Activated naive CD4-positive, alpha-beta T cell treated with anti-CD3 and anti-CD28 coated beads, Interleukin-2, amount 10 ng/mL, durations not matched to agents 7 days and 5 days (primary cell): ENCODE data around the gene PRR15L.
"Not testable (repeated sequence)": the region's sequence is repeated elsewhere in the genome, so short reads cannot be mapped to it uniquely, and the experiment has no call there.

ENCODE experiments used
- CTCF ChIA-PET: fragments of 350-600 bp; sonication (Branson Sonifier 250); formaldehyde crosslinking; loops from one replicate; lab custom pipeline; 2021; ENCODE audit warnings: antibody characterized with exemption; lab: Charles Lee
- DNase-seq: peaks from one replicate; pipeline ENCODE4 v3.0.0-alpha.2; 2020
- H3K27ac Mint-ChIP-seq: one replicate; pipeline ENCODE4 v1.8.0; 2021; ENCODE audit warnings: mild to moderate bottlenecking, moderate library complexity, mixed read lengths
- H3K27me3 Mint-ChIP-seq: one replicate; pipeline ENCODE4 v1.8.0; 2021; ENCODE audit warnings: mild to moderate bottlenecking, mixed read lengths
- H3K36me3 Mint-ChIP-seq: one replicate; pipeline ENCODE4 v1.8.0; 2021; ENCODE audit warnings: mixed read lengths
- H3K4me1 Mint-ChIP-seq: one replicate; pipeline ENCODE4 v1.8.0; 2021; ENCODE audit warnings: mixed read lengths
- H3K4me3 Mint-ChIP-seq: one replicate; pipeline ENCODE4 v1.8.0; 2021; ENCODE audit warnings: mild to moderate bottlenecking, moderate library complexity, mixed read lengths
- H3K9me3 Mint-ChIP-seq: one replicate; pipeline ENCODE4 v1.8.0; 2021; ENCODE audit warnings: mixed read lengths

The PRR15L gene

DNA sequence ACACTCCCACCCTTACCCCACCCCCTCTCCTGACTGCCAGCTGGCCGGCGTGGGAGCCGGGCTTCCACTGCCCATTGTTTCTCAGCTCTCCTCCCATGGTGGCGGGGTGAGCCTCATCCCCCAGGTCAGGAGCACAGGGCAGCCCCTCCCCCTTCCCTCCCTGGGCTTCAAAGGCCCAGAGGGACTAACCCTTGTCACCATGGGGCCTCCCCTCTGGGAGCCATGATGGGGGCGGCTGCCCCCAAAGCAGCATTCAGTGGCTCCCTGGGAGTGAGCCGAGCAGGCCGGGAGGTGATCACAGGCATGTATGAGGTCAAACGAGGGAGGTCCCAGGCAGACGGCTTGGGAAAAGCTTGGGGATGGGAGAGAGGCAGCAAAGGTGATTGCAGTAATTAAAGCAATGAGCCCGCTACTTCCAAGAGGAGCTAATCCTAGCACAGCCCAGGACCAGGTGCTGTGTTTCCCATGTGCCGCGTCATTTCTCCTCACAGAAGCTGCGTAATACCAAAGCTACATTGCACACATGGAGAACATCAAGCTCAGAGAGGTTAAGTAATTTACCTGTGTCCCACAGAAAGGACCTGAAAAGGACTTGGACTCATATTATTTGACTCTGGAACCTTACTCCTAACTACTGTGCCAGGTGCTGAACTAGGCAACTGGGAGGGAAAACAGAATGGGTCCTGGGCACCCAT lies 37.7 kb upstream of the PRR15L start:
- Mint-ChIP-seq H3K4me3 (no peak overlapping the region), H3K36me3 (no peaks in the 10 kb centered on the region), H3K27me3 (peaks cover 53% of the 10 kb centered on the region), H3K4me1 (peaks cover 4% of the 10 kb centered on the region), H3K9me3 (no peaks in the 10 kb centered on the region), H3K27ac (no peak overlapping the region)
- CTCF ChIA-PET = interaction anchor here (1.4 to 2.1 kb wide), 4 partner anchors 17 to 25 kb away, joined by 3 to 6 read pairs (median 3); partner anchors contain the start of gene CDK5RAP3
- DNase-seq = no peak

DNA sequence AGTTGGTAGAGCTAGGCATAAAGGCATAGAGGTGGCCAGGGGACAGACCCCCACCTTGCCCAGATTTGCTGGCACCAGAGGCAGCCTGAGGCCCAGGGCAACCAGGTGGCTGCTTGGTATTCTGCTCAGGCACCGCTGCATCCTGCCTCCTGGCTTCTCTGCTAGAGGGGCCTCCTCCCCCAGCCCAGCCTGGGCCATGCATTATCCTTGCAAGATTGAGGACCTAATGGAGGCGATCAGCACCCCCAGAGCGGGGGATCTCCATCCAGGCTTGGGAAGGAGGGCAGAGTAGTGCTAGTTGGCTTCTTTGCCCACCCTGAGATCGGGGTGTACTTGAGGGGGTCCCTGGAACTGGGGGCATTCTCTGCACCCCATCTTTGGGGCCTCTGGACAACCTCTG lies 37.0 kb upstream of the PRR15L start:
- no peak for DNase-seq
- H3K4me1 Mint-ChIP-seq = peaks cover 6% of the 10 kb centered on the region
- H3K27me3 Mint-ChIP-seq = peaks cover 48% of the 10 kb centered on the region
- no peaks in the 10 kb centered on the region for H3K9me3 Mint-ChIP-seq
- H3K4me3 Mint-ChIP-seq = no peak overlapping the region
- H3K27ac Mint-ChIP-seq = no peak overlapping the region
- CTCF ChIA-PET = interaction anchor here (1.4 to 2.1 kb wide), 3 partner anchors 16 to 24 kb away, joined by 3 to 6 read pairs (median 3); partner anchors contain the start of gene CDK5RAP3
- no peaks in the 10 kb centered on the region for H3K36me3 Mint-ChIP-seq

DNA sequence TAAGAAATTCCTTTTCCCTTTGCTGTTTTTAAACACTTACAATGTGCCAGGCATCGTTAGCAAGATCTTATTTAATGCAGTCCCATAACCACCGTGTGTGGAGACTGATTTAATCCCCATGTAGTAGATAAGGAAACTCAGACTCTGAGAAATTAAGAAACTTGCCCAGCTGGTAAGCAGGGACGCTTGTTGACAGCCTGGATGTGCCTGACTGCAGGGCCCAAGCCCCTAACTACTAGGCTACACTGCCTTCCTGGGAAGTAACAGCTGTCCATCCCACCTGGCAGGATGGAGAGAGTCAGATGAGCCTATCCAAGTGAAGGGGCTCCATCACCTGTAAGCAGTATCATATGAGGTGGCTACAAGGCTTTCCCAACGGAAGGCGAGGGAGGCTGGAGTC lies 36.3 kb upstream of the PRR15L start:
- H3K27ac Mint-ChIP-seq = no peak overlapping the region
- CTCF ChIA-PET = interaction anchor here (1.0 to 2.1 kb wide), 3 partner anchors 23 to 53 kb away, joined by 3 to 6 read pairs (median 3); partner anchors contain the start of gene CDK5RAP3
- no peaks in the 10 kb centered on the region for H3K9me3 Mint-ChIP-seq

DNA sequence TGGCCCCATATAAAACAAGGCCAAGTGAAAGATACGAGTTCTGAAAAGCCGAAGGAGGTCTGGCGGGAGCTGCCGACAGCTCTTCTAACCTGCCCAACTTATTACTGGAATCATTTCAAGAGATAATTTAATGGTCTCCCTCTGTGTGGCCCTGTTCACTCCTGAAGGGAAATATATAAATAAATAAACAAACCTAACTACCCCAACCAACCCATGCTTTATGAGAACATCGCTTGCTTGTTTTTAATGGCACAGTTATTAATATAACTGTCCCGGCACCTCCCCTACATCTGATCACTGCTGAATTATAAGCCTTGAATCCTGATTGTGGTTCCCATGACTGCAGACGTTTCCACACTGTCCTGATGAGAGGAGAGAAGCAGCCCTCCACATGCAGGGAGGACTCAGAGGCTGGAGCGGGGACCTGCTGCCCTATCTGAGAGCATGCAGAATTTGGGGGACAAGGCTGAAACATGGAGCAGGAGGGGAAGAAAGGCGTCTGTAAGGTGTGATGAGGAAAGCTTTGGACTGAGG lies 35.4 kb upstream of the PRR15L start:
- Mint-ChIP-seq H3K27ac (no peak overlapping the region), H3K4me3 (no peak overlapping the region), H3K27me3 (peaks cover 43% of the 10 kb centered on the region), H3K9me3 (no peaks in the 10 kb centered on the region), H3K4me1 (peaks cover 15% of the 10 kb centered on the region), H3K36me3 (no peaks in the 10 kb centered on the region)
- DNase-seq = no peak
- CTCF ChIA-PET = interaction anchor here (1.0 to 2.1 kb wide), 2 partner anchors 22 to 54 kb away, joined by 3 to 6 read pairs; partner anchors contain the start of gene CDK5RAP3

More for the DNA sequence above, 36.3 kb upstream of the PRR15L start:
- H3K4me1 Mint-ChIP-seq = peaks cover 9% of the 10 kb centered on the region
- H3K4me3 Mint-ChIP-seq = no peak overlapping the region
- peaks cover 43% of the 10 kb centered on the region for H3K27me3 Mint-ChIP-seq
- H3K36me3 Mint-ChIP-seq = no peaks in the 10 kb centered on the region
- DNase-seq = no peak

DNA sequence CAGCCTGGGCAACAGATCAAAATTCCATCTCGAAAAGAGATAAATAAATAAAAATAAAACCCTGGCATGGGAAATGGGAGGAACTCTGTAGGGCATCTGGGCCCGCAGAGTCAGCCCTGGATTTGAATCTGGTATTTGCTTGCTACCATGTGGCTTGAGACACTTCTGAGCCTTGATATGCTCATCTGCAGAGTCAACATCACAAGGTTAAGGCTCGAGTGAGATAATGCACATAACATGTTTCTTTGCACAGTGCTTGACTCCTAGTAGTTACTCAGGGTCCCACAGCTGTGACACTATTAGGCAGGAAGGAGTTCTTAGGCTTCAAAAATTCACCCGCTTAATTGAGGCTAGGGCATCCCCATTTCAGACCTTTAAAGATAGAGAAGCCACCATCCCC lies 34.5 kb upstream of the PRR15L start:
- Mint-ChIP-seq H3K27me3 (peaks cover 37% of the 10 kb centered on the region), H3K27ac (no peak overlapping the region), H3K36me3 (no peaks in the 10 kb centered on the region), H3K4me3 (no peak overlapping the region), H3K4me1 (peaks cover 15% of the 10 kb centered on the region), H3K9me3 (no peaks in the 10 kb centered on the region)
- DNase-seq = no peak
- CTCF ChIA-PET = no interaction called here

DNA sequence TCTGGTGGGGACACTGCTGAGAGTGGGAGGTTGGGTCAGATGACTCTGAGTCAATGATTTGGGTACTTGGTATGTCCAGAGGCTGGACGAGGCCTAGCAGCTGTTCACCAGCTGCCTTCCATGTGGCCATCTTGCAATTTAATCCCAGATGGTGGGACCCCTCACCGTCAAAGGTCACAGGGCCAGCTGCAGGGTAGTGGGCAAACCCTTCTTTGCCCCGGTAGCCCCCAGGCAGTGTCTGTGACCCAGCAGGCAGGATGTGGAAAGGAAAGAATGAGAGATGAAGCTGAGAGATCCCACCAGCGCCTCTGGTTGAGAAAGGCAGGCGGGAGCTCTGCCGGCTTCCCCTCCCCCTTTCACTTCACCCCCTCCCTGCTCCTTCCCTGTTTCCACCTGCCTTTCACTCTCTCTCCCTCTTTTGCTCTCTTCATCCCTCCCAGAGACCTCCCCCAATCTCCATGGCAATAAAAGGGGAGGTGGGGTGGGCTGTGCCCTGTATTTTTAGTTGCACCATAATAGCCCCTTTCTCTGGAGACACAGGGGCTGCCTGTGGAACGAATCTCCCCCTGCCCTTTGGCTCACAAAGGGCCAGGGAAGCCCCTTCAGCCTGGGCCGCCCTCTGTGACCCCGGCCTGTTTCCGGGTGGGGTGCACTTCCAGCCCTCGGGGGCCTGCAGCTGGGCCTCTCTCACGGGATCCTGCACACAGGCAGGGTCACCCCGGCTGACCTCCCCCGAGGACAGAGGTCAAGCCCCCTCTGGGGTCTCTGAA lies 33.5 kb upstream of the PRR15L start:
- peaks cover 32% of the 10 kb centered on the region for H3K27me3 Mint-ChIP-seq
- no peaks in the 10 kb centered on the region for H3K9me3 Mint-ChIP-seq
- no peak overlapping the region for H3K27ac Mint-ChIP-seq
- peaks cover 2% of the 10 kb centered on the region for H3K36me3 Mint-ChIP-seq
- H3K4me3 Mint-ChIP-seq = no peak overlapping the region
- CTCF ChIA-PET = no interaction called here
- peaks cover 15% of the 10 kb centered on the region for H3K4me1 Mint-ChIP-seq
- no peak for DNase-seq

DNA sequence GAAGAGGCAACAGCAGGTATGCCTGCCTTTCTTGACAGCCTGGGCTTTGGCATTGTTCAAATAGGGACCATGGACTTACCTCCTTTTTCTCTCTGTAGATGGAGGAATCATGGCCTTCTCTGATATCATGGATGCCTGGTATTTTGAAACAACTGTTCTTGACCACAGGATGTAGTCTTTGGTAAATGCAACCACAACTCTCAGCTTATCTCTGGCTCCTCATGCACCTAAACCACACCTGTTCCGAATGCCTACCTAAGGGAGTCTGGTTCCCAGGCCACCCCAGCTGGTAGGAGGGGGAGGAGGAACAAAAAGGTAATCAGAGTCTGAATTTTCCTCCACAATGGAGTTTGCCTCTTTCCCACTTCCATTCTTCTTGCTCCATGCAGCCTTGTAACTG lies 32.0 kb upstream of the PRR15L start:
- Mint-ChIP-seq H3K27me3 (peaks cover 19% of the 10 kb centered on the region), H3K36me3 (peaks cover 5% of the 10 kb centered on the region), H3K4me1 (peaks cover 15% of the 10 kb centered on the region), H3K4me3 (no peak overlapping the region), H3K27ac (no peak overlapping the region), H3K9me3 (no peaks in the 10 kb centered on the region)
- CTCF ChIA-PET = interaction anchor here (1.2 kb wide), 1 partner anchor 10 kb away, joined by 3 read pairs; no protein-coding TSS in a partner anchor
- DNase-seq = no peak

DNA sequence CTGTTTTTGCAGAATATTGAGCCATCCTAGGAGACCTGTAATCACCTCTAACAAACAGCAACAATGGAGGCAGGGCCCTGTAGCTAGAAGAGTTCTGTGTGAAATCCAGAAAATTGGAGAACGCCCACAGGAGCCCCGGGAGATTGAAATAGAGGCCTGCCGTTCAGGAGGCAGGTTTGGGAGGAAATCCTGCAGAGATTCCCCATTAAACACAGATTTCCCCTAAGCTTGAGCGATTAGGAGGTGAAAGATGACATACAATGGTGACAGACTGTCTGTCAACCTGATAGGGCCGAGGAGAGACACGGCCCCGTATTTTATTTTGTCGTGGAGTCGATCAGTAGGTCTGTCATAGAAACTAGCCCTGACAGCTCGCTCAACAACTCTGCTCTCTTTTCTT lies 31.5 kb upstream of the PRR15L start:
- H3K27me3 Mint-ChIP-seq = peaks cover 14% of the 10 kb centered on the region
- no peak overlapping the region for H3K4me3 Mint-ChIP-seq
- CTCF ChIA-PET = interaction anchor here (1.2 kb wide), 1 partner anchor 11 kb away, joined by 3 read pairs; no protein-coding TSS in a partner anchor
- DNase-seq = no peak
- H3K4me1 Mint-ChIP-seq = peaks cover 15% of the 10 kb centered on the region
- H3K27ac Mint-ChIP-seq = no peak overlapping the region
- no peaks in the 10 kb centered on the region for H3K9me3 Mint-ChIP-seq
- H3K36me3 Mint-ChIP-seq = peaks cover 5% of the 10 kb centered on the region

DNA sequence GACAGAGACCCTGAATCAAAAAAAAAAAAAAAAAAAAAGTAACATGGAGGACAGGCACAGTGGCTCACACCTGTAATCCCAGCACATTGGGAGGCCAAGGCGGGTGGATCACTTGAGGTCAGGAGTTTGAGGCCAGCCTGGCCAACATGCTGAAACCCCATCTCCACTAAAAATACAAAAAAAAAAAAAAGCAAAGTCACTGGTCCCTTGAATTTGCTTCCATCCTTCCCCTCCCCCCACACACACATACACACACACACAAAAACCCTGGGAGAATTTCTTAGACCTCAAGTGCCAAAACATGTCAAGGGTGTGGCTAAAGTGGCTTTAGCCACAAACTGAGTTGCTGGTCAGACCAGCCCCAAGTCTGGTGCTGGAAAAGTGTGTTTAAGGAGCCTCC lies 30.8 kb upstream of the PRR15L start:
- CTCF ChIA-PET = interaction anchor here (1.2 to 1.9 kb wide), 2 partner anchors 10 to 11 kb away, joined by 3 to 6 read pairs; no protein-coding TSS in a partner anchor
- H3K27ac Mint-ChIP-seq, H3K9me3 Mint-ChIP-seq, H3K4me3 Mint-ChIP-seq, DNase-seq: not testable (repeated sequence)
- Mint-ChIP-seq H3K27me3 (peaks cover 10% of the 10 kb centered on the region), H3K36me3 (peaks cover 10% of the 10 kb centered on the region), H3K4me1 (peaks cover 15% of the 10 kb centered on the region)

DNA sequence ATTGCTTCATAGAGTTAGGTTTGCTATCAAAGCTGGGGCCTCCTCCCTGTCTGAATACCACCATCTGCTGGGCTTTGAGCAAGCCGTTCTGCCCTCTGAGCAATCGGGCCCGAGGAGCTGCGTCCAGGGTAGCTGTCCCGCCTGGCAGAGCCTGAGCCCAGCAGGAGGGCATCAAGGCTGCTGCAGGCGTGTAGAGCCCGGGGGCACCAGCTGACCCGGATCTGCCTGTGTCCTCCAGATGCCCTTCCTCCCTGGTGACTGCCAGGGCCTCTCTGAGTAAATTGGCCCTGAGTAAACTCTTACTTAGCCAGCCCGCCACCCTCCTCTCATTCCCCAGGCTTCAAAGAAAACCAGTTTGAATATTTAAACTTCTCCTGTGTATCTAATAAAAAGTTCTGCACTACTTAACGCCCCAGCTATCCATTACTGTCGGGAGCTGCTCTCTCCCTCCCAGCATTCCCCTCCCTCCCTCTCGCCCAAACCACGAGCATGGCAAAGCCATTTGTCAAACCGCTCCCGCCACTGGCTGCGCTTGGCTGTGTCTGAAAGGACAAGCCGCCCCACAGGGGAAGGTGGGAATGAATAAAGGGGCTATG lies 29.7 kb upstream of the PRR15L start:
- H3K27ac Mint-ChIP-seq = no peak overlapping the region
- CTCF ChIA-PET = interaction anchor here (1.0 to 1.9 kb wide), 2 partner anchors 8 to 31 kb away, joined by 4 to 6 read pairs; no protein-coding TSS in a partner anchor
- H3K9me3 Mint-ChIP-seq = no peaks in the 10 kb centered on the region
- peaks cover 14% of the 10 kb centered on the region for H3K36me3 Mint-ChIP-seq
- H3K4me1 Mint-ChIP-seq = peaks cover 15% of the 10 kb centered on the region
- DNase-seq = no peak
- no peak overlapping the region for H3K4me3 Mint-ChIP-seq
- H3K27me3 Mint-ChIP-seq = peaks cover 3% of the 10 kb centered on the region

DNA sequence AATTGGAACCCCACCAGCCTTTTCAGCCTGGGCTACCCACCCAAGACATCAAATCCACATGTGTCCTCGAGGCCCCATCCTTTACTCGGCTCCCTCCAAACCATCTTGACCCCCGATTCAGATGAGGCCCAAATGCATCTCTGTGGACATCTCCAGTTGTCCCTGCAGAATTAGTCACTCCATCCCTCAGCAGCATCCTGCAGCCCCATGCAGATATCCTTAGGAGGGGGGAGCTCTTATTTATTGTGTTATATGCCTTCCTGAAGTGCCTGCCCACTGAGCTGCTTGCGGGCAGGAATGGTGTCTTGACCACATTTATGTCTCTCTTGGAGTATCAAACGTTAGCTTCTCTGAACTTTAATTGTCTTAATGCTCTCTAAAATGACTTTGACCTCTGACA lies 28.8 kb upstream of the PRR15L start:
- DNase-seq = no peak
- H3K4me3 Mint-ChIP-seq = no peak overlapping the region
- no peak overlapping the region for H3K27ac Mint-ChIP-seq
- H3K9me3 Mint-ChIP-seq = no peaks in the 10 kb centered on the region
- peaks cover 17% of the 10 kb centered on the region for H3K4me1 Mint-ChIP-seq
- CTCF ChIA-PET = interaction anchor here (1.0 to 1.9 kb wide), 2 partner anchors 8 to 32 kb away, joined by 4 to 6 read pairs; no protein-coding TSS in a partner anchor
- H3K27me3 Mint-ChIP-seq = peaks cover 3% of the 10 kb centered on the region
- H3K36me3 Mint-ChIP-seq = peaks cover 16% of the 10 kb centered on the region

DNA sequence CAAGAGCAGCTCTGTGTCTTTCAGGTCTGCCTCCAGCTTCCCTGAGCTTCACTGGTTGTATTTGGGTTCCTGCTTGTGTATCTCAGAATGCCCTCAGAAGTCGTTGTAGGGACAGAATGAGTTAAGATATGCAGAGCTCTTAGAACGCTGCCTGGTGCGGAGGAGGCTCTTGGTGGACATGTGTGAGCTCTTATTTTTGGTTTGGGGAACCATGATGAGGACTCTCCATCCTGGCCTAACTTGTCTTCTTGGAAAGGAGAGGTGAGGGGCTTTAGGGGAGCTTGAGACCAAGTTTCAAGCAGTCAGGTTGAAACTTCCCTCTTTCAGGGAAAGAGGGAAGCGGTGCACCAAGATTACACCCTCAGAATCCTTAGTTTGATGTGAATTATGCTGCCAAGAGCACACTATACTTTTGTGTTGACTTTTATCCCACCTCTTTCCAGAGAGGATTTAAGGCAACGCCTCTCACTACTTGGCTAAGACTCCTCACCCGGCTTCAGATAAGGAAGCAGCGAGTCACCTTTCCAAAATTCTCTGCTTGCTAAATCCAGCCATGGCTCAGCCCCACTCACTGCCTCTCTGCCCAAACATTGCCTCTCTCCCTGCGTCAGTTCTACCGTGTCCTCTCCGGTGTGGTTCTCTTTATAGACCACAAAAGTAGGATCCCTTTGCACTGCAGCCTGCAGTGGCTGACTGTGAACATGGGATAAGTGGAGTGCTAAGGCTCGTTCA lies 26.0 kb upstream of the PRR15L start:
- Mint-ChIP-seq H3K27ac (peak overlapping the region; percentile 26), H3K4me1 (peaks cover 9% of the 10 kb centered on the region), H3K36me3 (peaks cover 34% of the 10 kb centered on the region), H3K9me3 (no peaks in the 10 kb centered on the region), H3K27me3 (no peaks in the 10 kb centered on the region), H3K4me3 (no peak overlapping the region)
- DNase-seq = no peak
- CTCF ChIA-PET = interaction anchor here (0.6 to 5.9 kb wide), 4 partner anchors 13 to 91 kb away, joined by 3 to 110 read pairs (median 4); partner anchors contain the start of gene CDK5RAP3
